GM23248 (cell line): ENCODE measurements around the gene SPSB4.

Experiments used
- EZH2 ChIP-seq: fragments of 200-600 bp; sonication (generic); IDR thresholded peaks from 2 replicates; pipeline ENCODE4 v1.6.1; 2018; ENCODE audit warnings: antibody characterized with exemption, mild to moderate bottlenecking; ENCODE audit not compliant: insufficient read depth, poor library complexity, severe bottlenecking
- EZH2phosphoT487 ChIP-seq: fragments of 200-600 bp; sonication (generic); IDR thresholded peaks from 2 replicates; pipeline ENCODE4 v1.6.1; 2018; ENCODE audit warnings: antibody characterized with exemption, moderate library complexity, mild to moderate bottlenecking, low read depth; ENCODE audit not compliant: insufficient read depth

- TF ChIP-seq EZH2 (no peak), EZH2phosphoT487 (no peak)
Observed at GRCh38 chr3:141150931-141151330, 99.8 kb downstream of the SPSB4 start.
